GM21619 (cell line): ENCODE results near the gene THAP9.

Experiments used
- ATAC-seq: cut with Tn5 transposase; IDR thresholded peaks from one replicate; pipeline ENCODE4 v1.9.1; 2021; ENCODE audit not compliant: unreplicated experiment

The THAP9 gene

DNA sequence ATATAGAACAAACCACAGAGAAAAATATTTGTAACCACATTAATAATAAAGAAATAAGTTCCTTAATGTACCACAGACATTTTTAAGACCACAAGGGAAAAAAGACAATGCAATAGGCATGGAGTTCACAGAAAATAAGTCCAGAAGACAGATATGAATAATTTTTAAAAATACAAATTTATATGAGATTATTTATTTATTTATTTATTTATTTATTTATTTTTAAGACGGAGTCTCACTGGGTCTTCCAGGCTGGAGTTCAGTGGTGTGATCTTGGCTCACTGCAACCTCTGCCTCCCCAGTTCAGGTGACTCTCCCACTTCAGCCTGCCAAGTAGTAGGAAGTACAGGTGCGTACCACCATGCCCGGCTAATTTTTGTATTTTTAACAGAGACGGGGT lies 53.7 kb downstream of the THAP9 start:
- ATAC-seq = no peak

DNA sequence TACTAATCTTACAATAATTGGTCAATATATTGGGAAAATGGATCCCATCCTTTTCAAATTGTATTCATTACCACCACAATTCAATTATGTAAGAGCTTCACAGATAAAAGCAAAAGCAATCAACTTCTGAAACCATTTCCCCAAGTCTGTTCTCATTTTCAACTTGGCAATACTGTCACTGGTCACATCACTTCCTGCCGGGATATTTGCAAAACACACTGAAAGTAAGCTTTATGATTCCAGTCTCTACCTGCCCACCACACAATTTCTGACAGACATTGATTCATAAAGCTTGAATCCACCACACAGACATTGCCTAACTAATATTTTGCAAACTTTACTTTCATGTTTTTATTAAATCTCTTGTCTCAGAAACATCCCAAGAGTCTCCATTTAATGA lies 56.5 kb downstream of the THAP9 start:
- ATAC-seq = no peak

DNA sequence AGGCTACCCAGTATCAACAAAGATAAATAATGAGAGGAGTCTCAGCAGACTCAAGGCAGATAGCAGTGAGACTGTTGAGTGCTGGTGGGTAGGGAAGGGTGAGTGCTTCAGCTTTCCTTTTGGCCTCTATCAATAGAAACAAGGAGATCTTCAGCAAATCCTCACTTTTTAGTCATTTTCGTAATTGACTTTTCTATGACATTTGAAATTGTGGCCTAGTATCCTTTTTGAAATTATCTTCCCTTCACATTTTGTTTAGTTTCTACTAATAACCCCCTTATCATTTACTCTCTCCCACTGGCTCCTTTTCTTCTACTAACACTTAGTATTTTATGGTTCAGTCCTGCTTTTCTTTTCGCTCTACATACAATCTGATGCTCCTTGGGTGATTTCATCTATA lies 65.2 kb downstream of the THAP9 start:
- ATAC-seq = no peak

DNA sequence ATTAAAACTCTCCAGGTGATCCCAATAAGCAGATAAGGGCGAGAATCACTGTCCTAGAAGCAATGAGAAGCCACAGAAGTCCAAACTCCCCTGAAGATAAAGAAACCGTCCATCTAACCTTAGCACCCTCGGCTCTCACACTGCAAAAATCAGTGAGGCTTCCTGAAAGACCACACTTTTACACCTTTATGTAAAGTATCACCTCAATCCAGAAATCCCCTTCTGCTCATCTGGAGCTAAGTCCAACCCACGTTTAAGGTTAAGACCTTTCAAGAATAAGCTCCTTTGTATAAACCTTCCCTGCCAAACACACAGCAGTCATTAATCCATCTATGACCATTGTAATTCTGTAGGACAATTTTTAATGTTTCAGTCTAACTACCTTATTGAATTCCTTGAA lies 68.4 kb downstream of the THAP9 start:
- ATAC-seq = no peak

DNA sequence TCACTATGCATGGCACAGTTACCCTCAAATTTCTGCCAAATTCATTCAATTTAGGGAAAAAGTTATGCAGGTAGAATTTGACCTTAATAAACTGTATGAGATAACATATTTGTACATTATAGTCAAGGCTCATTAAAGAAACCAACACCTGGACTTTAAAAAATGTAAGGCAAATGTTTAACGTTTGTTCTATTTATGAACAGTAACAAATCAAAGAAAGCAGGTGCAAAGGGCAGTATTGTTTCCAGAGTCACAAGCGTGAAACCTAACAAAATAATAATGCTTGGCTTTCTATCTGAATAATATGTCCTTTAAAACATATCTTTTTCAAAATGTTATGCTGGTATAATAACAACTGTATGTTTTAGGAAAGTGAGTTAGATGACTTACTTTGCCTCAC lies 68.9 kb downstream of the THAP9 start:
- ATAC-seq = no peak
